GM19240 (cell line): ENCODE results near the gene PTTG1IP.
"Not testable (repeated sequence)": the region's sequence is repeated elsewhere in the genome, so short reads cannot be mapped to it uniquely, and the experiment has no call there.

Experiments used
- DNase-seq: peaks from one replicate; pipeline ENCODE4 v3.0.0; 2011; ENCODE audit warnings: low spot score; ENCODE audit not compliant: insufficient read length

Gene PTTG1IP, protein sequence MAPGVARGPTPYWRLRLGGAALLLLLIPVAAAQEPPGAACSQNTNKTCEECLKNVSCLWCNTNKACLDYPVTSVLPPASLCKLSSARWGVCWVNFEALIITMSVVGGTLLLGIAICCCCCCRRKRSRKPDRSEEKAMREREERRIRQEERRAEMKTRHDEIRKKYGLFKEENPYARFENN

DNA sequence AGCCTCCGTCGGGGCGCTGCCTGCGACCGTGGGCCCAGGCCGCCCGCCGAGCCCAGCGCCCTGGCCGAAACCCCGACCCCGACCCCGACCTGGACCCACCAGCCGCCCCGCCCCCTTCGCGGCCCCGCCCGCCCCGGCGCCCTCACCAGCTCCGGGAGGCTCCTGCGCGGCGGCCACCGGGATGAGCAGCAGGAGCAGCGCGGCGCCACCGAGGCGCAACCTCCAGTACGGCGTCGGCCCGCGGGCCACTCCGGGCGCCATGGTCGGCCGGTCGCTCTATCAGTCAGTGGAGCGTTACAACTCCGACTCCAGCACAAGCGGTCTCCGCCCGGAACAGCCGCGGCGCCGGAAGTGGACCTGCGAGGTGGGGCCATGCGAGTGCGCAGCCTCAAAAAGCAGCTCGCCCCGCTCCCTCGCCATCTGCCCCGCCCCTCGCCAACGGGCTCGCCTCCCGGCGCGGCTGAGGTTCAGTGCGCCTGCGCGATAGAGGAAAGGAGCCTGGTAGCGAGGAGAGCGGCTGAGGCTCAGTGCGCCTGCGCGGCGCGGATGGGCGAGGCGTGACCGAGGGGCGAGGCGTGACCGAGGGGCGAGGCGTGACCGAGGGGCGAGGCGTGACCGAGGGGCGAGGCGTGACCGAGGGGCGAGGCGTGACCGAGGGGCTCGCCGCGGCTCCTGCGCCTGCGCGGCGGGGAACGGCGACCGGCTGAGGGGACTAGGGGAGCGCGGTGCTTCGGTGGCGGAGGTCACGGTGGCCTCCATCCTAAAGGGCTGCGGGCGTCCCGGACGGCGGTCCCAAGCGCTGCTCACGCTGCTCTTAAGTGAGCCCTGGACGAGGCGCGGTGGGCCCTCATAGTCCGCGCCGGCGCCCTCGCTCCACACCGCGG lies at the start of gene PTTG1IP:
TSS of gene PTTG1IP (minus strand) at position 335 of the 884 bp plus-strand sequence. CDS start at position 261, 74 bp downstream.
- peak; percentile 97 for DNase-seq

DNA sequence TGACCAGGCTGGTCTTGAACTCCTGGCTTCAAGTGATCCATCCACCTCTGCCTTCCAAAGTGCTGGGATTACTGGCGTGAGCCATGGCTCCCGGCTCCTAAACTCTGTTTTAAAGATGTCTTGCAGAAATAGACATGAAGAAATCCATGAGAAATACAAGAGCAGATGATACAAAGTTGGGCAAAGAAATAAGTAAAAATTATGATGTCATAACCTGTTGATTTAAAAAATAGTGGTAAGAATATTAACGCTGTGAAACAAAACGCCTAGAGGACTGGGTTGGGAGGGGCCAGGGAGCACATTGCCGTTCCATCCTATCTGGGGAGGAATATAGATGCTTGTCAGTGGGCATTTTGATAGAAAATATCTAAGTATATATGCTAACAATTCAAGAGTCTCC lies 48.4 kb upstream of the PTTG1IP start:
- DNase-seq, result no peak

GRCh38 chr21:44920694-44921604 lies 47.5 kb upstream of the PTTG1IP start, which contains the start of gene ITGB2:
TSS of gene ITGB2 (minus strand) at chr21:44920899. CDS start at chr21:44910782, 10,117 bp downstream.
- DNase-seq, result peak; percentile 61

DNA sequence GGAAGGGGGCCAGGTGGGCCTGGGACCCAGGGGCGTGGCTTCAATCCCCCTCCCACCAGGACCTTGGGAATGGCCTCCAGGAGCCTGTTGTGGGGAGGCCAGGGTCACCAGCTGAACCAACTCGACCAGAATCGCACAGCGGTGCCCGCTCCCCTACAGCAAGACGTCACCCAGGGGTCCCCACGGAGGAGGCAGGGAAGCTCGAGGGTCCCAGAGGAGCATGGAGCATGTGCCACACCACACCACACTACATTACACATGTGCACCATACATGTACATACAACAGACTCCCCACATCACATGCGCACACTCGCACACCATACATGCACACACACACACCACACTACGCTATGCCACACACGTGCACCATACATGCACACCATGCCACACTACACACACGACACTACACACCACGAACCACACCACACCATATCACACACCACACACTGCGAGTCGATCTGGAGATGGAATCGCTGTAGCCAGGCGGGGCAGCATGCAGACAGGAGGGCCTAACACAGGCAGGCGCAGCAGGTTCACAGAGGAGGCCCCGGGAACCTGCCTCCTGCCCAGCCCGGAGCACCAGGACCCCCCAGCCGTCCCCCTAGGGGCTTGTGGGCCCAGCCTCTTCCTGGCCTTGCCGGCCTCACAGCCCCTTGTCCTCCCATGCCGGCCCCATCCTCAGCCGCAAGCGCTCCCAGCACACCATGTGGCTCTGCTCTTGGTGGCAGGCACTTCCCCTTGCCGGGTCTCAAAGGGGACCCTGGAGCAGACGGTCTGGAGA lies 46.6 kb upstream of the PTTG1IP start:
- DNase-seq, result no peak

- DNase-seq, result no peak
Observed at GRCh38 chr21:44919111-44919912, 45.8 kb upstream of the PTTG1IP start.

- DNase-seq, result no peak
Observed at GRCh38 chr21:44918581-44919033, 45.1 kb upstream of the PTTG1IP start.

GRCh38 chr21:44918107-44918470 lies 44.6 kb upstream of the PTTG1IP start:
- DNase-seq, result no peak

DNA sequence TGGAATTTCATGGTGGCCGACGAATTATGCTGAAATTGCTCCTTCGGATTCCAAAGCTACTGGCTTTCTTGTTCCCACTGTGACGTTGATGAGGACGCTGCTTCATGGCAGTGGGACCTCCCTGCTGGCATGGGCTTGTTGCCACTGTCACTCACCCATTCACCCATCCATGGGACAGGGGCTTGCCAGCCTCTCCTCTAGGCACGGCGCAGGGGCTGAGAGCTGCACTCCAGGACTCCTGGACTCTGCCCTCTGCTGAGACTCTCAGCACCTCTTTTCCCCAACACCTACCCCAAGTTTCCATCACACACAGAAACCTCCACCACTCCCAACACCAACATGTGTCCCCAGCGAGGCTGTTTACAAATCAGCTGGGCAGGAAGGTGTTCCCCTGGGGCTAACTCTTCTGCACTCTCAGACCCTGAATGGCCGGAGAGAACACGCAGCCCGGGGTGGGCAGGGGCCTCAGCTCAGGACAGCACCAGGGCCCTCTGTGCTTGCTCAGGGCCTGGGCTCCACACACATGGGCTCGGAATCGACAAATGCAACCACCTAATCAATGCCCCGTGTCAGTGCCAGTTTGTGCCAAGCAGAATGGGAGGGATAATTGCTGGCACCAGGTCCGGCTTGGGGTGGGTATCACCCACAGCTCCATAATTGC lies 44.1 kb upstream of the PTTG1IP start:
- no peak for DNase-seq

GRCh38 chr21:44916965-44917364 lies 43.5 kb upstream of the PTTG1IP start:
- DNase-seq, result no peak

DNA sequence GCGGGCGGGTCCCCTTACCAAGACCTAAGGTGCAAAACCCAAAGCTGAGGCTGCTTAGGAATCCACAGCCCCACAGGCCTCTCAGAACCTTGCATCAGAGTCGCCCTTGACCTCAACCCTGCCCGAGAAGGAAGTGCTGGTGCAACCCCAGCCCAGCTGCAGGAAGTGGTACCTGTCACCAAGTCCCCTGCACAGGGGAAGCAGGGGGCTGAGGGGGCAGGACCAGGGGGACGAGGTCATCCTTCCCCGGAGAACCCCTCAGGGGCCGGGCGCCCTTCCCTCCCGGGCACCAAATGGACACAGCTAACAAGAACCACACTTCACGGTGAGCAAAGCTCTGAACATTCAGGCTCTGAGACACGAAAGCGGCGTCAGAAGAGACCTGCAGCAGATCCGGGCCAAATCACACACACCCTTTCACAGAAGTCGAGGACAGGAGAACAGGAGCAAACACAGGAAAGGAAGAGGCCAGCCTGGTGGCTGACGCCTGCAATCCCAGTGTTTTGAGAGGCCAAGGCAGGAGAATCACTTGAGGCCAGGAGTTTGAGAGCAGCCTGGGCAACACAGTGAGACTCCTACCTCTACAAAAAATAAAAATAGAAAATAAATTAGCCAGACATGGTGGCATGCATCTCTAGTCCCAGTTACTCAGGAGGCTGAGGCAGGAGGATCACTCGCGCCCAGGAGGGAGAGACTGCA lies 40.8 kb upstream of the PTTG1IP start:
- DNase-seq, result peak; percentile 67

- no peak for DNase-seq
Observed at GRCh38 chr21:44913425-44914175, 40.1 kb upstream of the PTTG1IP start.

- DNase-seq, result not testable (repeated sequence)
Observed at GRCh38 chr21:44912506-44913412, 39.3 kb upstream of the PTTG1IP start.

DNA sequence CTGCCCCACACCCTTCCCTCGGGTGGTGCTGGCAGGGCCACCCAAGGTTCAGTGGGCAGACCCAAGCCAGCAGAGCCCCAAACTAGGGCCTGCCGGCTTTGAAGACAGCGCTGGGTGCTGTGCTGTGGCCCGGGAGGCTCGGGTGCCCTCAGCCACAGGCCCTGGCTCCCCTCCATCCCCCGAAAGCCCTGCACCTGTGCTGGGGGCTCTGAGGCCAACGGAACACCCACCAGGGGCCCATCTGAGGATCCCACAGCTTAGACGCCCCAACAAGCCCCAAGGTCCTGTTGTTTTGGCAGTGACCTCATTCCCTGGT lies 38.6 kb upstream of the PTTG1IP start:
- no peak for DNase-seq

DNA sequence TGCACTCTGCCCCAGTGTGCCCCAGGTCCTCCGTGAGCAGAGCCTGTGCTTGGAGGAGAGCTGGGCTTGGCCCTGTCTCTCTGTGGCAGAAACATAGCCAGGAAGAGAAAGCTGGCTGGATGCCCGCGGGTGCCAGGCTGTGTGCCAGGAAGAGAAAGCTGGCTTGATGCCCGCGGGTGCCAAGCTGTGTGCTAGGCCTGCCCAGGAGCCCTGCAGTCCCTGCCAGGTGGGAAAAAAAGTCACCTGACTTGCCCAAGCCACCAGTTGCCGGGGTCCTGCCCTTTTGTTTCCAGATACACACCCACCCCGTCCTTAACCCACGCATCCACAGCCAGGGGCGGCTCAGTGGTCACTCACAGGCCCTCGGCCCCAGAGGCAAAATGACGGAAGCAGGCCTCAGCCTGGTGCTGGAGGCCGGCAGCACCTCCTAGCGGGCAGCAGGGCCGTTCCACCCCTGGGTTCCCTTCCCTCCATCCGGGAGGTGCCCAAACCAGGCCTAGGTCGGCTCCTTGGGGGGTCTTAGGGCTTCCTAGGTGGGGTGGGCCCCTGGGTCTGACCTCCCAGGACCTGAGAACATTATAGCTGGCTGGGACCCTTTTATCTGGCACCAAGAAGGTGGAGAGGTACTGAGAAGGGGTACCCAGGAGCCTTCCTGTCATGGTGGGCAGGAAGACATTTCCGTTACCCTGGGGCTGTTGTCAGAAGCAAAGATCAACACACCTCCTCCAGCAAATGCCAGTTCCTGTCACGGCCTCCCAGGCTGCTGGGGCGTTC lies 38.1 kb upstream of the PTTG1IP start:
- DNase-seq, result no peak

- DNase-seq, result no peak
Observed at GRCh38 chr21:44911068-44911383, 37.5 kb upstream of the PTTG1IP start.

DNA sequence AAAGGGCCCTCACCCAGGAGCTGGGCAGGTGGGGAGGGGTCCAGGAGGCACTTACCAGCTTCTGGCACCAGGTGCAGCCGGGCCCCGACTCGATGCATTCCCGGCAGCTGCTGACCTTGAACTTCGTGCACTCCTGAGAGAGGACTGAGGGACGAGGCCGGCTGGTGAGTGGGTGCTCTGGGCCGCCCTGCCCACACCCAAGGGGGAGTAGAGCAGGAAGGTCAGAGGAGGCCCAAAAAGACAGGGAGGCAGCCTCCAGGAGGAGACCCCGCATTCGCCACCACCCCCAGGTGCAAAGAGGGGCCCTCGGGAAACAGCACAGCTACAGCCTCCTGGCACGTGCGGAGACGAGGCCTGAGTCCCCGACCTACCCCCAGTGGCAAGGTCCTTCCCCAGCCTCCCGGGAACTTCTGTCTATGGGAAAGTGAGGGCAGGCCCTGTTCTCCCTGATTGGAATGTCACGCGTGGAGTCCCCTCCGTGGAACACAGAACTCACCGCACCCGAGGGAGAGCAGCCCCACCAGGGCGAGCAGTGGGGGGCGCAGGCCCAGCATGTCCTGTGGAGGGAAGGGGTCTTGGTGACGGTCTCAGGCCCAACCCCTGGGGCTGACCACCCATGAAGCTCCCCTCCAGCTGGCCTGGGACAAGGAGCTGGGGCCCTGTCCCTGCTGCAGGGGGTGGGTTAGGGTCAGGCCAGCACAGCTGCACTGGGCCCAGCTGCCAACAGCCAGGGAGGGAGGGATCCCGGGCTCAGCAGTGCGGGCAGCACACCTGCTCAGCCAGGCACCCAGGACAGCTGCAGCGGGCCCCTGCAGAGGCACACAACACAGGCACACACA lies 37.0 kb upstream of the PTTG1IP start:
- no peak for DNase-seq
